ENCODE measurements around the gene ZNF532. TPM values are rescaled to one million over a fixed set of nuclear protein-coding genes. Genes with fewer than 3 reads are reported as not detected.

Gene ZNF532
- total RNA-seq, 1 donor from 2014 or later: 53.3 TPM

Other genes starting within 250 kb of the ZNF532 start
- gene ALPK2, start 235.8 kb upstream of the ZNF532 start, total RNA-seq: 216 TPM
- 10.2 TPM for gene MALT1, start 193.4 kb upstream of the ZNF532 start, total RNA-seq

Data from Right ventricle myocardium superior (tissue), 1 donor.